PC-9 (cell line): ENCODE data around the gene CACNB4. TPM values are rescaled to one million over a fixed set of nuclear protein-coding genes. Genes with fewer than 3 reads are reported as not detected.

Experiments used
- BruUV-seq: library from RNA; stranded (reverse); fragments of 400-500 nt; replicated peaks from 2 replicates; lab custom pipeline; 2021; lab: Mats Ljungman, UMichigan
- CTCF ChIA-PET: fragments of 300-600 bp; sonication (Branson Sonifier 250); formaldehyde crosslinking; loops from one replicate; lab custom pipeline; 2022; ENCODE audit warnings: antibody characterized with exemption; lab: Charles Lee
- POLR2A ChIA-PET: fragments of 300-600 bp; sonication (Branson Sonifier 250); formaldehyde crosslinking; loops from one replicate; lab custom pipeline; 2022; ENCODE audit warnings: antibody characterized with exemption; ENCODE audit not compliant: unreplicated experiment; lab: Charles Lee
- DNase-seq, 2 experiments: peaks; one replicate each; pipeline versions ENCODE4 v3.0.0 to v3.0.0-alpha.2; 2015 to 2022; ENCODE audit warnings: mixed read lengths in 1 of 2
- H2AFZ ChIP-seq: fragments of 200-600 bp; sonication (generic); 2 replicates; pipeline ENCODE4 v1.8.1; 2017; ENCODE audit warnings: antibody characterized with exemption
- H3F3A ChIP-seq: fragments of 200-600 bp; sonication (generic); 2 replicates; pipeline ENCODE4 v1.8.1; 2017; ENCODE audit warnings: antibody characterized with exemption, mild to moderate bottlenecking, low read depth; ENCODE audit not compliant: insufficient read depth
- H3K27ac ChIP-seq: fragments of 200-600 bp; sonication (generic); 2 replicates; pipeline ENCODE4 v1.6.1; 2016; ENCODE audit warnings: mixed run types
- H3K27me3 ChIP-seq: fragments of 200-600 bp; sonication (generic); 2 replicates; pipeline ENCODE4 v1.6.1; 2016; ENCODE audit warnings: low read depth, mixed run types; ENCODE audit not compliant: insufficient read depth
- H3K36me3 ChIP-seq: fragments of 200-600 bp; sonication (generic); 2 replicates; pipeline ENCODE4 v1.6.1; 2016; ENCODE audit warnings: low read depth, mixed run types
- H3K4me1 ChIP-seq: fragments of 200-600 bp; sonication (generic); replicated peaks from 2 replicates; pipeline ENCODE4 v1.6.1; 2016; ENCODE audit warnings: mixed run types; ENCODE audit not compliant: insufficient read depth
- H3K4me2 ChIP-seq: fragments of 200-600 bp; sonication (generic); 2 replicates; pipeline ENCODE4 v1.6.1; 2017; ENCODE audit warnings: mixed run types
- H3K4me3 ChIP-seq: fragments of 200-600 bp; sonication (generic); 2 replicates; pipeline ENCODE4 v1.6.1; 2016; ENCODE audit warnings: mixed run types
- H3K79me2 ChIP-seq: fragments of 200-600 bp; sonication (generic); 2 replicates; pipeline ENCODE4 v1.6.1; 2017; ENCODE audit warnings: low read depth, mixed run types
- H3K9me2 ChIP-seq: fragments of 200-600 bp; sonication (generic); 2 replicates; pipeline ENCODE4 v1.8.1; 2017; ENCODE audit warnings: mild to moderate bottlenecking; ENCODE audit not compliant: insufficient read depth
- H3K9me3 ChIP-seq: fragments of 200-600 bp; sonication (generic); 2 replicates; pipeline ENCODE4 v1.8.1; 2016; ENCODE audit warnings: low read depth; ENCODE audit not compliant: insufficient read depth
- H4K20me1 ChIP-seq: fragments of 200-600 bp; sonication (generic); 2 replicates; pipeline ENCODE4 v1.8.1; 2017; ENCODE audit not compliant: insufficient read depth
- EZH2 ChIP-seq: fragments of 200-600 bp; sonication (generic); IDR thresholded peaks from 2 replicates; pipeline ENCODE4 v1.8.0; 2017; ENCODE audit warnings: antibody characterized with exemption, low read depth
- intact Hi-C: fragments of 100-400 bp; cut with micrococcal nuclease; formaldehyde crosslinking; loops from one replicate; pipeline ENCODE4 v1.10.0; 2022; ENCODE audit not compliant: unreplicated experiment
- total RNA-seq: library from RNA; stranded (reverse); gene quantifications from 2 replicates; pipeline ENCODE4 v1.2.3, GENCODE V29; 2021
- TF ChIP-seq, protein P1 (sequence below): fragments of 200-600 bp; sonication (generic); conservative IDR thresholded peaks from 2 replicates; pipeline ENCODE4 v1.6.1; 2017; ENCODE audit warnings: mixed run types, antibody characterized with exemption, mild to moderate bottlenecking, moderate library complexity

Gene CACNB4
- total RNA-seq, 1 experiment from 2014 or later: 0.98 TPM

DNA sequence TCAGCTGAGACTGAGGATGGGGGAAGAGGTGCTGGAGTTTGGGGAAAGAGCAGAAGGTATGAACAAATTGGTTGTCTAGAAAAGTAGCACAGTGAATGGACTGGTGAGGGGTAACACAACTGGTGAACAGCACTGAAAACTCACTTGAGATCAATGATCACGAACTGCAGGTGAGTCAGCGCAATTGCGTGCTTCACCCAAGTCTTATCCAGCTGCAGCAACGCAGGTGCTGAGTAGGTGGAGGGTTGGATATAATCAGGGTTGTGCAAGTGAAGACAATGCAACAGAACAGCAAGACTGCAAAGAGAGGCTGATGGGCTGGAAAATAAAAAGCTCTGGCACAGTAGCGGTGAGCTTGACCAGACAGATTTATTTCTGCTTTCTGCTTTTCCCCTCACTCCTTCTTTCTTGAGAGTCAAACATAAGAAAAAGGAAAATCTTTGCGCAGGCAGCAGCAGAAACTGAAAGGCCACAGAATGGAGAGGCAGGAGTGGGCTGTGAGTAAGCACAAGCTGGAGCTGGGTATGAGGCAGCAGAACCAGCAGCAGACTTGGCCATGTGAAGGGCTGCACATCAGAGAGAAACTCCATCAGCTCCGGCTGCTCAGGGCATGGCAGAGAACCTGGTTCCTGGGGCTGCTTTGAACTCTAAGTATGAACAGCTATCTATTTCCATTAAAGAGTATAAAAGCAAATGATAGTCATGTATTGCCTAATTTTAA is 171.2 kb downstream of the CACNB4 start:
- Histone ChIP-seq H3K36me3 (no peaks in the 10 kb centered on the region), H3K4me3 (no peak overlapping the region), H4K20me1 (no peaks in the 10 kb centered on the region), H3K27ac (peak overlapping the region; percentile 48), H3K27me3 (no peaks in the 10 kb centered on the region), H3K9me2 (no peaks in the 10 kb centered on the region), H3K79me2 (no peaks in the 10 kb centered on the region), H3K9me3 (no peaks in the 10 kb centered on the region), H3K4me2 (peak overlapping the region; percentile 43), H3K4me1 (peaks cover 7% of the 10 kb centered on the region; the same call in 1 of the 2 replicates), H2AFZ (no peak overlapping the region), H3F3A (peaks cover 8% of the 10 kb centered on the region; the same call in 1 of the 2 replicates)
- DNase-seq: peak in 1 of 2 experiments; percentile 70
- intact Hi-C loops: no loop called here
- TF ChIP-seq, protein P1, sequence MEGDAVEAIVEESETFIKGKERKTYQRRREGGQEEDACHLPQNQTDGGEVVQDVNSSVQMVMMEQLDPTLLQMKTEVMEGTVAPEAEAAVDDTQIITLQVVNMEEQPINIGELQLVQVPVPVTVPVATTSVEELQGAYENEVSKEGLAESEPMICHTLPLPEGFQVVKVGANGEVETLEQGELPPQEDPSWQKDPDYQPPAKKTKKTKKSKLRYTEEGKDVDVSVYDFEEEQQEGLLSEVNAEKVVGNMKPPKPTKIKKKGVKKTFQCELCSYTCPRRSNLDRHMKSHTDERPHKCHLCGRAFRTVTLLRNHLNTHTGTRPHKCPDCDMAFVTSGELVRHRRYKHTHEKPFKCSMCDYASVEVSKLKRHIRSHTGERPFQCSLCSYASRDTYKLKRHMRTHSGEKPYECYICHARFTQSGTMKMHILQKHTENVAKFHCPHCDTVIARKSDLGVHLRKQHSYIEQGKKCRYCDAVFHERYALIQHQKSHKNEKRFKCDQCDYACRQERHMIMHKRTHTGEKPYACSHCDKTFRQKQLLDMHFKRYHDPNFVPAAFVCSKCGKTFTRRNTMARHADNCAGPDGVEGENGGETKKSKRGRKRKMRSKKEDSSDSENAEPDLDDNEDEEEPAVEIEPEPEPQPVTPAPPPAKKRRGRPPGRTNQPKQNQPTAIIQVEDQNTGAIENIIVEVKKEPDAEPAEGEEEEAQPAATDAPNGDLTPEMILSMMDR: no peak
- no peak for TF ChIP-seq EZH2
- ChIA-PET CTCF (no interaction called here), POLR2A (no interaction called here)
- BruUV-seq: no TSS peak

DNA sequence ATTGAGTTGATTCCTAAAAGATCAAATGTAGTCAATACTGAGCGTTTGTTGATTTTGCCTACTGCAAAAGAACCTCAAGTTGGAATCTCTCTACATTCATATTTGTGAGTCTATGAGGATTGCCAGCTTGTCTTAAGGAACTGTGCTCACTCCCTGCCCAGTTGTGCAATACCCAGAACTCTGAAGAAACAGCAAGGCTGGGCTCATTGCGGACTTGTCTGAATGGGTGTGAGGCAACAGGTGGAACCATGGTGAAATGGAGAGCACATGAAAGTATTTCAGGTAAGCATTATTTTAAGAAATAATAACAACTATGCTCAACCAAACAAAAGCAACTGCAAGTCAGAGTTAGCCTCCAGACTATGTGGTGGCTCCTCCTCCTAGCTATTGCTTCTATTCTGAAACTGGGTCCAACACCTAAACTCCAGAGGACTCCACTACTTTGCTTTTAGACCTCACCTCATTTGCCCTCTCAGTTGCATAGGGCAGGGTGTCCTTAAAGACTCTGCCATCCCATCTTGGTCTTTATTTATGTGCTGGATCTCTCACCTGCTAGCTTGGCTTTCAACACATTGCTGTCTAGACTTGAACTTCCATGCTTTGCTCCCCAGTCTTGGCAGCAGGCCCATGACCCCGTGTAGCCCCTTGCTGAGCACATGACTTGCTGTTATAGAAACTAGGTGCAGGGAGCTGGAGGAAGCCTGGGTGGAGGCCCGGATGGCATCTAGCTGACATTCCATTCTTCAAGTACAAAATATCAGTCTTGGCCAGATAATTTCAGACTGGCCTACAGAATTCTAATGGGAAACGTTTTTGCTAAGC is 175.8 kb downstream of the CACNB4 start:
- no peak overlapping the region for H3K4me2 ChIP-seq
- no peaks in the 10 kb centered on the region for H3K9me2 ChIP-seq
- no peak overlapping the region for H3K4me3 ChIP-seq
- no peak overlapping the region for H3K27ac ChIP-seq
- peak in 1 of 2 experiments; percentile 60 for DNase-seq
- intact Hi-C loops: no loop called here
- peaks cover 9% of the 10 kb centered on the region; the same call in 1 of the 2 replicates for H3F3A ChIP-seq
- H3K79me2 ChIP-seq: no peaks in the 10 kb centered on the region
- H3K4me1 ChIP-seq: peaks cover 5% of the 10 kb centered on the region; the same call in 1 of the 2 replicates
- H2AFZ ChIP-seq: no peak overlapping the region
- POLR2A ChIA-PET: interaction anchor here (0.6 to 0.7 kb wide), 2 partner anchors 9 to 94 kb away, joined by 3 to 4 read pairs; no protein-coding TSS in a partner anchor
- H3K9me3 ChIP-seq: no peaks in the 10 kb centered on the region
- TF ChIP-seq, protein P1: no peak
- TF ChIP-seq EZH2: no peak
- no peaks in the 10 kb centered on the region for H3K27me3 ChIP-seq
- no peaks in the 10 kb centered on the region for H3K36me3 ChIP-seq
- no peaks in the 10 kb centered on the region for H4K20me1 ChIP-seq
- no TSS peak for BruUV-seq
- CTCF ChIA-PET: no interaction called here

DNA sequence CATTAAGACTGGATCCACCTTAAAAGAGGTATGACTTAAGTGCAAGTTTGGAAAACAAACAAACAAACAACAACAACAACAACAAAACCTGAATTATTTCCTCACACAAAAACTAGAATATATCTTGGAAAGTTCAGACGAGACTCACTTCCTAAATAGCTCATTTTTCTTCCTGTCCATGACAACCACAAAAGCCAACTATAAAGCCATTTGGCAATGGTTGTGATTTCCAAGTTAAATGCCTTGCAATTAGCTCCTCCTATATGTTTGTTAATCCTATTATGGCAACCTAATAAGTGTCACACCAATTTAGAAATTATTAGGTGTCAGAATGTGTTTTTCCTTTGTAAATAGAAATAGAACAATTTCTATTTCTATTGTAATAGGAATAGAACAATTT is 179.1 kb downstream of the CACNB4 start:
- TF ChIP-seq, protein P1: no peak
- TF ChIP-seq EZH2: no peak
- BruUV-seq: no TSS peak

More for the DNA sequence above, 179.1 kb downstream of the CACNB4 start:
- intact Hi-C loops: no loop called here
- CTCF ChIA-PET: no interaction called here
- POLR2A ChIA-PET: no interaction called here
- no peak for DNase-seq
- Histone ChIP-seq H4K20me1 (no peaks in the 10 kb centered on the region), H3K4me2 (no peak overlapping the region), H3K79me2 (no peaks in the 10 kb centered on the region), H2AFZ (no peak overlapping the region), H3K27ac (no peak overlapping the region), H3K36me3 (no peaks in the 10 kb centered on the region), H3K9me2 (no peaks in the 10 kb centered on the region), H3K4me3 (no peak overlapping the region), H3K27me3 (no peaks in the 10 kb centered on the region), H3F3A (peaks cover 6% of the 10 kb centered on the region; the same call in 1 of the 2 replicates), H3K9me3 (no peaks in the 10 kb centered on the region), H3K4me1 (no peaks in the 10 kb centered on the region)
